ENCODE measurements around the gene SLC8A1. TPM values are rescaled to one million over a fixed set of nuclear protein-coding genes. Genes with fewer than 3 reads are reported as not detected.

The SLC8A1 gene
- polyA plus RNA-seq, 3 donors, result 16.9 to 18.2 (median 18.0) TPM

GRCh38 chr2:40127146-40127545 is 324.7 kb downstream of the SLC8A1 start:
- H3K9ac ChIP-seq (ENCODE audit: insufficient read depth, low read length, poor library complexity, severe bottlenecking), result no peak overlapping the region
- no peak overlapping the region for H3K27ac ChIP-seq (ENCODE audit: low read depth in 1 of 2, low read length in 2 of 2)
- H2AFZ ChIP-seq (ENCODE audit: insufficient read depth, low read depth, low read length, poor library complexity, severe bottlenecking), result no peak overlapping the region
- H3K4me3 ChIP-seq (replicated peaks in 1 of 3; ENCODE audit: low read depth in 2 of 3, low read length in 3 of 3), result no peak overlapping the region
- H3K36me3 Mint-ChIP-seq, result peaks cover 66 to 76% of the 10 kb centered on the region in 2 donors
- peaks cover 22 to 94% of the 10 kb centered on the region in 2 donors for H3K36me3 ChIP-seq (replicated peaks in 1 of 2; ENCODE audit: control insufficient read depth in 1 of 2, insufficient read depth in 2 of 2, low read length in 2 of 2)
- H3K9me3 Mint-ChIP-seq, result peaks cover 0 to 2% (median 0%) of the 10 kb centered on the region in 7 donors
- TF ChIP-seq CTCF (IDR thresholded peaks at IDR 0.05), result no peak
- peaks cover 30% of the 10 kb centered on the region for H4K20me1 ChIP-seq (ENCODE audit: insufficient read depth, low read length)
- no peaks in the 10 kb centered on the region for H3K79me2 ChIP-seq (ENCODE audit: insufficient read depth, low read length)
- no peaks in the 10 kb centered on the region for H3K4me1 Mint-ChIP-seq
- DNase-seq, result no peak
- H3K4me3 Mint-ChIP-seq, result no peak overlapping the region
- no peak overlapping the region for H3K4me2 ChIP-seq (replicated peaks; ENCODE audit: extremely low read depth, low read length, poor library complexity, severe bottlenecking)
- H3K27me3 ChIP-seq (ENCODE audit: control insufficient read depth in 2 of 2, insufficient read depth in 2 of 2, low read length in 2 of 2), result no peaks in the 10 kb centered on the region
- H3K27ac Mint-ChIP-seq, result no peak overlapping the region
- no peaks in the 10 kb centered on the region for H3K9me3 ChIP-seq (replicated peaks in 1 of 2; ENCODE audit: control insufficient read depth in 1 of 2, insufficient read depth in 1 of 2, low read length in 2 of 2)
- 100% methylated on average over 1 of the region's 3 CpGs for WGBS (ENCODE audit: insufficient coverage)
- peaks cover 0 to 1% (median 0%) of the 10 kb centered on the region in 3 donors for H3K27me3 Mint-ChIP-seq (ENCODE audit: low read depth in 3 of 3)
- intact Hi-C loops (cut with micrococcal nuclease), result no loop called here
- no peaks in the 10 kb centered on the region for H3K4me1 ChIP-seq (ENCODE audit: control insufficient read depth in 1 of 2, insufficient read depth in 2 of 2, low read length in 2 of 2)

GRCh38 chr2:40126006-40126405 is 325.9 kb downstream of the SLC8A1 start:
- no peaks in the 10 kb centered on the region for H3K4me1 ChIP-seq (ENCODE audit: control insufficient read depth in 1 of 2, insufficient read depth in 2 of 2, low read length in 2 of 2)
- H3K4me3 ChIP-seq (replicated peaks in 1 of 3; ENCODE audit: low read depth in 2 of 3, low read length in 3 of 3), result no peak overlapping the region
- no peak for DNase-seq
- Mint-ChIP-seq H3K4me1 (no peaks in the 10 kb centered on the region), H3K9me3 (peaks cover 0 to 2% (median 0%) of the 10 kb centered on the region in 7 donors), H3K27ac (no peak overlapping the region), H3K4me3 (no peak overlapping the region), H3K36me3 (peaks cover 63 to 70% of the 10 kb centered on the region in 2 donors), H3K27me3 (ENCODE audit: low read depth in 3 of 3) (peaks cover 0 to 1% (median 0%) of the 10 kb centered on the region in 3 donors)
- intact Hi-C loops (cut with micrococcal nuclease), result no loop called here
- TF ChIP-seq CTCF (IDR thresholded peaks at IDR 0.05), result no peak
- no peaks in the 10 kb centered on the region for H3K27me3 ChIP-seq (ENCODE audit: control insufficient read depth in 2 of 2, insufficient read depth in 2 of 2, low read length in 2 of 2)
- no peak overlapping the region for H2AFZ ChIP-seq (ENCODE audit: insufficient read depth, low read depth, low read length, poor library complexity, severe bottlenecking)
- no peaks in the 10 kb centered on the region for H3K79me2 ChIP-seq (ENCODE audit: insufficient read depth, low read length)
- no peaks in the 10 kb centered on the region for H3K9me3 ChIP-seq (replicated peaks in 1 of 2; ENCODE audit: control insufficient read depth in 1 of 2, insufficient read depth in 1 of 2, low read length in 2 of 2)
- no peak overlapping the region for H3K27ac ChIP-seq (ENCODE audit: low read depth in 1 of 2, low read length in 2 of 2)
- H4K20me1 ChIP-seq (ENCODE audit: insufficient read depth, low read length), result peaks cover 28% of the 10 kb centered on the region
- no CpG with 5 or more reads among the region's 3 CpGs for WGBS (ENCODE audit: insufficient coverage)
- no peak overlapping the region for H3K4me2 ChIP-seq (replicated peaks; ENCODE audit: extremely low read depth, low read length, poor library complexity, severe bottlenecking)
- peaks cover 20 to 95% of the 10 kb centered on the region in 2 donors for H3K36me3 ChIP-seq (replicated peaks in 1 of 2; ENCODE audit: control insufficient read depth in 1 of 2, insufficient read depth in 2 of 2, low read length in 2 of 2)
- no peak overlapping the region for H3K9ac ChIP-seq (ENCODE audit: insufficient read depth, low read length, poor library complexity, severe bottlenecking)

Data from CD14-positive monocyte (primary cell).